HepG2 (cell line): Measurements from ENCODE around the gene MAP3K20. TPM values are rescaled to one million over a fixed set of nuclear protein-coding genes. Genes with fewer than 3 reads are reported as not detected.

ENCODE experiments used
- ATAC-seq: fragments of 200-7000 bp; cut with Tn5 transposase; 3 replicates; pipeline ENCODE4 v1.9.1; 2020; ENCODE audit warnings: mild to moderate bottlenecking, moderate library complexity
- BruUV-seq: library from RNA; stranded (reverse); fragments of 400-500 nt; replicated peaks from 2 replicates; lab custom pipeline; 2021; lab: Mats Ljungman, UMichigan
- CTCF ChIA-PET: fragments of 300-600 bp; formaldehyde crosslinking; extraction: SDS; loops from one replicate; lab custom pipeline; 2021; ENCODE audit warnings: low total read pairs, inconsistent platforms, low intra/inter-chr PET ratio; lab: Yijun Ruan, JAX
- POLR2A ChIA-PET: fragments of 350-600 bp; sonication (Branson Sonifier 250); formaldehyde crosslinking; loops from one replicate; lab custom pipeline; 2020; ENCODE audit warnings: antibody characterized with exemption, inconsistent platforms; lab: Yijun Ruan, JAX
- DNase-seq: peaks from one replicate; pipeline ENCODE4 v3.0.0-alpha.2; 2015; ENCODE audit warnings: low spot score
- FAIRE-seq: peaks from 3 replicates; lab custom pipeline; 2011; peaks lifted over from hg19 to GRCh38; lab: Jason Lieb, UNC
- H2AFZ ChIP-seq: one replicate; pipeline ENCODE4 v1.6.1; 2011; ENCODE audit warnings: low read length, inconsistent platforms
- H3K27ac ChIP-seq: fragments of 300-600 bp; 3 replicates; pipeline ENCODE4 v1.8.0; 2011; ENCODE audit warnings: mixed run types, mild to moderate bottlenecking, mixed read lengths, low read length, inconsistent platforms; ENCODE audit not compliant: insufficient read depth; ENCODE audit errors: extremely low read length
- H3K27me3 ChIP-seq, 2 experiments: fragments of 200-600 bp in 1 of 2; 2 replicates in 1 of 2; 3 replicates in 1 of 2; pipeline versions ENCODE4 v1.6.0 to v1.8.0; 2011; ENCODE audit warnings: low read length in 2 of 2, mild to moderate bottlenecking in 2 of 2, moderate library complexity in 2 of 2, inconsistent platforms in 1 of 2; ENCODE audit not compliant: insufficient read depth in 2 of 2, control insufficient read depth in 1 of 2
- H3K36me3 ChIP-seq, 2 experiments: fragments of 200-600 bp in 1 of 2; replicated peaks in 1 of 2; 2 replicates in 1 of 2; 3 replicates in 1 of 2; pipeline versions ENCODE4 v1.5.1 to v1.8.0; 2011; ENCODE audit warnings: low read length in 2 of 2, inconsistent platforms in 1 of 2; ENCODE audit not compliant: insufficient read depth in 2 of 2, control insufficient read depth in 1 of 2
- H3K4me1 ChIP-seq: 2 replicates; pipeline ENCODE4 v1.5.1; 2012; ENCODE audit warnings: low read length, inconsistent platforms; ENCODE audit not compliant: insufficient read depth
- H3K4me2 ChIP-seq: 2 replicates; pipeline ENCODE4 v1.6.0; 2011; ENCODE audit warnings: low read depth, low read length, inconsistent platforms
- H3K4me3 ChIP-seq, 3 experiments: fragments of 200-600 bp in 1 of 3; sonication (generic), shearing (Covaris generic) in 1 of 3; replicated peaks in 1 of 3; 2 replicates each; pipeline ENCODE4 v1.5.1; 2011 to 2016; ENCODE audit warnings: low read length in 3 of 3, inconsistent platforms in 2 of 3, low read depth in 2 of 3, mild to moderate bottlenecking in 2 of 3, control low read depth in 1 of 3, mixed read lengths in 1 of 3; ENCODE audit not compliant: insufficient read depth in 1 of 3
- H3K79me2 ChIP-seq: one replicate; pipeline ENCODE4 v1.6.1; 2011; ENCODE audit warnings: low read length, inconsistent platforms; ENCODE audit not compliant: insufficient read depth
- H3K9ac ChIP-seq: 2 replicates; pipeline ENCODE4 v1.6.0; 2011; ENCODE audit warnings: mild to moderate bottlenecking, low read depth, low read length, inconsistent platforms; ENCODE audit not compliant: insufficient read depth
- H3K9me3 ChIP-seq: 2 replicates; pipeline ENCODE4 v1.5.1; 2012; ENCODE audit warnings: mild to moderate bottlenecking, low read length
- H4K20me1 ChIP-seq: 2 replicates; pipeline ENCODE4 v1.6.0; 2011; ENCODE audit warnings: inconsistent platforms, mild to moderate bottlenecking, low read length, moderate library complexity; ENCODE audit not compliant: insufficient read depth
- ESRRA ChIP-seq: sonication (generic); formaldehyde crosslinking; IDR thresholded peaks from 2 replicates; pipeline ENCODE4 v1.5.1; 2020; ENCODE audit warnings: mild to moderate bottlenecking, low read depth, missing genetic modification reagents
- HNF4G ChIP-seq, 2 experiments: sonication (generic) in 1 of 2; formaldehyde crosslinking in 1 of 2; IDR thresholded peaks; 2 replicates each; pipeline versions ENCODE4 v1.4.0 to v1.6.1; 2011 to 2020; ENCODE audit warnings: borderline replicate concordance in 2 of 2, low read depth in 2 of 2, mild to moderate bottlenecking in 2 of 2, low read length in 1 of 2, missing genetic modification reagents in 1 of 2, moderate library complexity in 1 of 2
- MAZ ChIP-seq, 2 experiments: sonication (generic) in 1 of 2; formaldehyde crosslinking in 1 of 2; IDR thresholded peaks; 2 replicates each; pipeline versions ENCODE4 v1.5.0 to v1.6.1; 2012 to 2020; ENCODE audit warnings: low read depth in 2 of 2, mild to moderate bottlenecking in 2 of 2, borderline replicate concordance in 1 of 2, improper control_type of control experiment in 1 of 2, low read length in 1 of 2, missing genetic modification reagents in 1 of 2, moderate library complexity in 1 of 2
- MED13 ChIP-seq: sonication (generic); formaldehyde crosslinking; IDR thresholded peaks from 2 replicates; pipeline ENCODE4 v1.5.0; 2020; ENCODE audit warnings: missing genetic modification reagents
- POLR2A ChIP-seq, 2 experiments: IDR thresholded peaks; 2 replicates each; pipeline ENCODE4 v1.6.1; 2011; ENCODE audit warnings: low read depth in 2 of 2, low read length in 2 of 2, mild to moderate bottlenecking in 1 of 2, moderate library complexity in 1 of 2; ENCODE audit not compliant: insufficient read depth in 1 of 2
- RNF2 ChIP-seq: fragments of 450-650 bp; conservative IDR thresholded peaks from 2 replicates; pipeline ENCODE4 v1.6.1; 2016; ENCODE audit warnings: low read depth
- TBX2 ChIP-seq: sonication (generic); formaldehyde crosslinking; IDR thresholded peaks from 2 replicates; pipeline ENCODE4 v1.5.0; 2020; ENCODE audit warnings: missing genetic modification reagents, mild to moderate bottlenecking, borderline replicate concordance
- TEAD3 ChIP-seq: optimal IDR thresholded peaks from 2 replicates; pipeline ENCODE3; 2016; ENCODE audit warnings: borderline replicate concordance
- TSC22D2 ChIP-seq: sonication (generic); formaldehyde crosslinking; IDR thresholded peaks from 2 replicates; pipeline ENCODE4 v1.5.1; 2020; ENCODE audit warnings: missing genetic modification reagents, mild to moderate bottlenecking, borderline replicate concordance
- ZMAT3 ChIP-seq: sonication (generic); formaldehyde crosslinking; conservative IDR thresholded peaks from 2 replicates; pipeline ENCODE4 v1.7.0; 2021; ENCODE audit warnings: missing genetic modification reagents
- ZNF205 ChIP-seq: IDR thresholded peaks from 2 replicates; pipeline ENCODE4 v1.6.1; 2018; ENCODE audit warnings: missing biosample characterization, missing genetic modification reagents
- ZNF24 ChIP-seq: fragments of 450-650 bp; IDR thresholded peaks from 2 replicates; pipeline ENCODE4 v1.6.1; 2017; ENCODE audit warnings: antibody characterized with exemption, mild to moderate bottlenecking
- in situ Hi-C: cut with HindIII; loops from 2 replicates; pipeline ENCODE4 v1.10.0; 2017; ENCODE audit warnings: low pct_unique_long_range_greater_than_20kb; ENCODE audit not compliant: extremely low pct_ligation_motif_present
- intact Hi-C: fragments of 100-400 bp; cut with micrococcal nuclease; formaldehyde crosslinking; loops from one replicate; pipeline ENCODE4 v1.10.0; 2022; ENCODE audit not compliant: unreplicated experiment
- polyA plus RNA-seq, 8 experiments: library from polyadenylated mRNA; depleted of rRNA in 3 of 8; stranded (reverse) in 7 of 8; unstranded in 1 of 8; fragments of >200 nt; fragmentation: Illumina TruSeq in 4 of 8; extraction: Trizol in 4 of 8; gene quantifications; 2 replicates each; pipeline versions ENCODE4 v1.2.1 to v1.2.3, GENCODE V29; 2011 to 2016; ENCODE audit warnings: low read depth in 4 of 8, missing spikeins in 1 of 8, mixed read lengths in 1 of 8; ENCODE audit not compliant: insufficient read depth in 1 of 8
- total RNA-seq, 5 experiments: library from RNA; depleted of rRNA; stranded (reverse); fragments of >200 nt; fragmentation: Illumina TruSeq; extraction: Trizol; gene quantifications; 2 replicates each; pipeline ENCODE4 v1.2.3, GENCODE V29; 2016; ENCODE audit warnings: low read depth in 1 of 5
- TF ChIP-seq, protein P1 (sequence below): sonication (generic); formaldehyde crosslinking; conservative IDR thresholded peaks from 2 replicates; pipeline ENCODE4 v1.4.0; 2020; ENCODE audit warnings: mild to moderate bottlenecking, missing genetic modification reagents, moderate library complexity
- TF ChIP-seq, protein P2 (sequence below), 2 experiments: sonication (generic) in 1 of 2; formaldehyde crosslinking in 1 of 2; IDR thresholded peaks; 2 replicates each; pipeline versions ENCODE4 v1.6.1 to v1.9.0; 2014 to 2022; ENCODE audit warnings: antibody characterized with exemption in 1 of 2, borderline replicate concordance in 1 of 2, inconsistent platforms in 1 of 2, low read depth in 1 of 2, missing genetic modification reagents in 1 of 2

The MAP3K20 gene
- total and polyA plus RNA-seq, 2 of the 13 experiments (the other 11 are each of a cell fraction or from before 2014, with no cell fraction given), result 5.2 to 13.5 TPM

DNA sequence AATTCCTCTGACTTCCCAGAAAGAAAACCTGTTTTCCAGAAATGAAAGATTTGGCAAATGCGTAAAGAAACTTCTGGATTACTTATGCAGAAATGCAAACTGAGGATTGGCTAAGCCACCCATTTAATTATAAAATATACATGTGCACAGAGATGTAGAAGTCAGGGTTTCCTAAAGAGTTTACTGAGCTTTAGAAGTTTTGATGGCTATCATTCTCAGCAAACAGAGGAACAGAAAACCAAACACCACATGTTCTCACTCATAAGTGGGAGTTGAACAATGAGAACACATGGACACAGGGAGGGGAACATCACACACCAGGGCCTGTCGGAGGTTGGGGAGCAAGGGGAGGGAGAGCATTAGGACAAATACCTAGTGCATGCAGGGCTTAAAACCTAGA lies 37.4 kb upstream of the MAP3K20 start (continued):
- peak; percentile 17 for TF ChIP-seq TEAD3 (CRISPR knock-in tag)

- ATAC-seq (no peak), FAIRE-seq (no peak), DNase-seq (no peak)
- H3K27ac ChIP-seq, result no peak overlapping the region
- no peak overlapping the region for H3K4me2 ChIP-seq
- H3K4me1 ChIP-seq, result peaks cover 14% of the 10 kb centered on the region
- CTCF ChIA-PET, result no interaction called here
- no peaks in the 10 kb centered on the region for H3K79me2 ChIP-seq
- H3K9ac ChIP-seq, result no peak overlapping the region
- H4K20me1 ChIP-seq, result no peaks in the 10 kb centered on the region
- in situ Hi-C loops, result no loop called here
- intact Hi-C loops, result no loop called here
- no peak overlapping the region for H3K4me3 ChIP-seq
- H3K27me3 ChIP-seq, result no peaks in the 10 kb centered on the region
- no peak overlapping the region for H2AFZ ChIP-seq
- H3K9me3 ChIP-seq, result no peaks in the 10 kb centered on the region
- no peaks in the 10 kb centered on the region for H3K36me3 ChIP-seq
- POLR2A ChIA-PET, result no interaction called here
- BruUV-seq, result no TSS peak
- TF ChIP-seq ZMAT3 (CRISPR knock-in tag), result no peak
- TF ChIP-seq MAZ (IDR thresholded peaks at IDR 0.05; ENCODE audit: borderline replicate concordance, low read depth, low read length), result no peak
- TF ChIP-seq MAZ (CRISPR knock-in tag; IDR thresholded peaks at IDR 0.05; ENCODE audit: low read depth), result no peak
- TF ChIP-seq ZNF24, result no peak
- no peak for TF ChIP-seq RNF2
- no peak for TF ChIP-seq MED13 (CRISPR knock-in tag)
- no peak for TF ChIP-seq TSC22D2 (CRISPR knock-in tag)
- TF ChIP-seq, protein P1, sequence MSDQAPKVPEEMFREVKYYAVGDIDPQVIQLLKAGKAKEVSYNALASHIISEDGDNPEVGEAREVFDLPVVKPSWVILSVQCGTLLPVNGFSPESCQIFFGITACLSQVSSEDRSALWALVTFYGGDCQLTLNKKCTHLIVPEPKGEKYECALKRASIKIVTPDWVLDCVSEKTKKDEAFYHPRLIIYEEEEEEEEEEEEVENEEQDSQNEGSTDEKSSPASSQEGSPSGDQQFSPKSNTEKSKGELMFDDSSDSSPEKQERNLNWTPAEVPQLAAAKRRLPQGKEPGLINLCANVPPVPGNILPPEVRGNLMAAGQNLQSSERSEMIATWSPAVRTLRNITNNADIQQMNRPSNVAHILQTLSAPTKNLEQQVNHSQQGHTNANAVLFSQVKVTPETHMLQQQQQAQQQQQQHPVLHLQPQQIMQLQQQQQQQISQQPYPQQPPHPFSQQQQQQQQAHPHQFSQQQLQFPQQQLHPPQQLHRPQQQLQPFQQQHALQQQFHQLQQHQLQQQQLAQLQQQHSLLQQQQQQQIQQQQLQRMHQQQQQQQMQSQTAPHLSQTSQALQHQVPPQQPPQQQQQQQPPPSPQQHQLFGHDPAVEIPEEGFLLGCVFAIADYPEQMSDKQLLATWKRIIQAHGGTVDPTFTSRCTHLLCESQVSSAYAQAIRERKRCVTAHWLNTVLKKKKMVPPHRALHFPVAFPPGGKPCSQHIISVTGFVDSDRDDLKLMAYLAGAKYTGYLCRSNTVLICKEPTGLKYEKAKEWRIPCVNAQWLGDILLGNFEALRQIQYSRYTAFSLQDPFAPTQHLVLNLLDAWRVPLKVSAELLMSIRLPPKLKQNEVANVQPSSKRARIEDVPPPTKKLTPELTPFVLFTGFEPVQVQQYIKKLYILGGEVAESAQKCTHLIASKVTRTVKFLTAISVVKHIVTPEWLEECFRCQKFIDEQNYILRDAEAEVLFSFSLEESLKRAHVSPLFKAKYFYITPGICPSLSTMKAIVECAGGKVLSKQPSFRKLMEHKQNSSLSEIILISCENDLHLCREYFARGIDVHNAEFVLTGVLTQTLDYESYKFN (CRISPR knock-in tag), result no peak
- TF ChIP-seq POLR2A (IDR thresholded peaks at IDR 0.05; ENCODE audit: insufficient read depth in 1 of 2, low read depth in 2 of 2, low read length in 2 of 2), result no peak
- TF ChIP-seq ESRRA (CRISPR knock-in tag), result no peak
- no peak for TF ChIP-seq ZNF205
- no peak for TF ChIP-seq TBX2
- no peak for TF ChIP-seq HNF4G (IDR thresholded peaks at IDR 0.05; ENCODE audit: borderline replicate concordance, low read depth, low read length)
- TF ChIP-seq HNF4G (CRISPR knock-in tag; IDR thresholded peaks at IDR 0.05; ENCODE audit: borderline replicate concordance, low read depth), result no peak
- TF ChIP-seq, protein P2, sequence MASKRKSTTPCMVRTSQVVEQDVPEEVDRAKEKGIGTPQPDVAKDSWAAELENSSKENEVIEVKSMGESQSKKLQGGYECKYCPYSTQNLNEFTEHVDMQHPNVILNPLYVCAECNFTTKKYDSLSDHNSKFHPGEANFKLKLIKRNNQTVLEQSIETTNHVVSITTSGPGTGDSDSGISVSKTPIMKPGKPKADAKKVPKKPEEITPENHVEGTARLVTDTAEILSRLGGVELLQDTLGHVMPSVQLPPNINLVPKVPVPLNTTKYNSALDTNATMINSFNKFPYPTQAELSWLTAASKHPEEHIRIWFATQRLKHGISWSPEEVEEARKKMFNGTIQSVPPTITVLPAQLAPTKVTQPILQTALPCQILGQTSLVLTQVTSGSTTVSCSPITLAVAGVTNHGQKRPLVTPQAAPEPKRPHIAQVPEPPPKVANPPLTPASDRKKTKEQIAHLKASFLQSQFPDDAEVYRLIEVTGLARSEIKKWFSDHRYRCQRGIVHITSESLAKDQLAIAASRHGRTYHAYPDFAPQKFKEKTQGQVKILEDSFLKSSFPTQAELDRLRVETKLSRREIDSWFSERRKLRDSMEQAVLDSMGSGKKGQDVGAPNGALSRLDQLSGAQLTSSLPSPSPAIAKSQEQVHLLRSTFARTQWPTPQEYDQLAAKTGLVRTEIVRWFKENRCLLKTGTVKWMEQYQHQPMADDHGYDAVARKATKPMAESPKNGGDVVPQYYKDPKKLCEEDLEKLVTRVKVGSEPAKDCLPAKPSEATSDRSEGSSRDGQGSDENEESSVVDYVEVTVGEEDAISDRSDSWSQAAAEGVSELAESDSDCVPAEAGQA (IDR thresholded peaks at IDR 0.05; ENCODE audit: low read depth), result no peak
- TF ChIP-seq, protein P2 (CRISPR knock-in tag; IDR thresholded peaks at IDR 0.05; ENCODE audit: borderline replicate concordance), result no peak
Measured at GRCh38 chr2:173040729-173041128, 34.9 kb upstream of the MAP3K20 start.
